IPS DF 4.7 (cell line): ENCODE measurements around the gene PPP4R2.

Experiments
- DNase-seq: peaks from one replicate; pipeline ENCODE4 v3.0.0-alpha.2; 2013; ENCODE audit warnings: low spot score; ENCODE audit errors: extremely low read depth

The PPP4R2 gene

GRCh38 chr3:73114711-73115110 lies 118.1 kb downstream of the PPP4R2 start:
- DNase-seq: no peak

GRCh38 chr3:73115806-73116205 lies 119.2 kb downstream of the PPP4R2 start:
- no peak for DNase-seq
